ENCODE data around the gene SUPT5H.
"Not testable (repeated sequence)": the region's sequence is repeated elsewhere in the genome, so short reads cannot be mapped to it uniquely, and the experiment has no call there.

Gene SUPT5H

DNA sequence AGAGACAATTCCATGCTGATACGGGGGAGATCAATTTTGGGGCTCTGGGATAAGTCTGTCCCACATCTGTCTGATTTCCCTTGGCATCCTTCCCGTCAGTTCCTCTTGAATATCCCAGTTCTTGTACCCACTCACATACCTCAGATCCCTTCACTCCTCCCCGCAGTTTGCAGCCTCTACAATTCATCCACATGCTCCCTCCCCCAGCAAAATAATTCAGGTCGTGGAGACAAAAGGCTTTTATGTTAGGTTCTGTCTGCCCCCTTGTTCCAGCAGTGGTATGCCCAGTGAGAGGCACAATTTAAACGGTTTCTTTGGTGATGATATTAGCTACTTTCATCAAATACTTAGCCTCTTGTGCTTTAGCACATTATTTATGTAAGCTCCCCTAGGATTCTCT, 19.2 kb upstream of the SUPT5H start:
- DNase-seq, result no peak

GRCh38 chr19:39427707-39428106, 17.7 kb upstream of the SUPT5H start:
- no peak for DNase-seq

DNA sequence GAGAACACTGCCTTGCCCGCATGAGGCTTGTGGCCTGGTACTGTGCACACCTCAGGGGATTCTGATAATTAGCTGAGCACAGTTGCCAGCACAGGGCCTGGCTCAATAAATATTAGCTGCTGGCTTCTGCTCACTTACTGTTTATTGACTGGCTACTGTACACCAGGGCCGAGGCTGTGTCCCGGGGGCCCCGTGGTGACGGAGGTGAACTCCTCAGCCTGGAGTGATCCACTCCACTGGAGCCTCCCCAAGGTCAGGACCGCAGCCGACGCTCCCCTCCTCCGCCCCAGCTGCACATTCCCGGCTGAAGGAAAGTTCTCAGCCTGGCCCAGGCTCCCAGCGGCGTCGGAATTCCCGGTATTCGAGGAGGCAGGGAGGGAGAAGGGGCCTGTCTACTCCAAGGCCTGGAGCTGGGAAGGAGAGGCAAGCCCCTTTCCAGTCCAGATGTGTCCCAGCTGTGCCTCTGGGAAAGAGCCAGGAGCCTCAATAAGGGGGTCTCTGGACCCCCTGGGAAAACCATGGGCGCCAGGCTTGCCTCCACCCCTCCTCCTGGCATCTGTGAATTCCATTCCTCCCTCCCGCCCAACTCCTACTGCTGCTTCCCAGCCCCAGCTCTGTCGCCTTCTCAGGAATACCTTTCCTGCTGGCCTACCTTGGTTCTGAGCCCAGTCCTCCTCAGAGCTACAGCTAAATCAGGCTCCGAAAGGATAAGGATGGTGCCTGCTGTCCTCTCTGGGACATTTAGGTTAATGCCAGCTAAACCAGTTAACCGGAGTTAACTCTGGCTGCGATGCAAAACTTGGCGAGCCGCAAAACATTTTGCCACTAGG, 16.9 kb upstream of the SUPT5H start:
- DNase-seq, result no peak

GRCh38 chr19:39430675-39431593, 14.4 kb upstream of the SUPT5H start:
- no peak for DNase-seq

DNA sequence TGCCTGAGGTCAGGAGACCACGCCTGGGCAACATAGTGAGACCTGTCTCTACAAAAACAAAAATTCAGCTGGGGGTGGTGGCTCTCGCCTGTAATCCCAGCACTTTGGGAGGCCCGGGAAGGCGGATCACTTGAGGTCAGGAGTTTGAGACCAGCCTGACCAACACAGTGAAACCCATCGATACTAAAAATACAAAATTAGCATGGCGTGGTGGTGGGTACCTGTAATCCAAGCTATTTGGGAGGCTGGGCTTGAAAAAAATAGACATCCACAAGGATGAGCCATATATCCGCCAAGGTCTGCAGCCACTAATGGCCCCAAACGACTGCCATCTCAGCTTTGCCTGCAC, 12.7 kb upstream of the SUPT5H start:
- DNase-seq, result no peak

GRCh38 chr19:39433480-39434079, 11.8 kb upstream of the SUPT5H start:
- DNase-seq, result no peak

DNA sequence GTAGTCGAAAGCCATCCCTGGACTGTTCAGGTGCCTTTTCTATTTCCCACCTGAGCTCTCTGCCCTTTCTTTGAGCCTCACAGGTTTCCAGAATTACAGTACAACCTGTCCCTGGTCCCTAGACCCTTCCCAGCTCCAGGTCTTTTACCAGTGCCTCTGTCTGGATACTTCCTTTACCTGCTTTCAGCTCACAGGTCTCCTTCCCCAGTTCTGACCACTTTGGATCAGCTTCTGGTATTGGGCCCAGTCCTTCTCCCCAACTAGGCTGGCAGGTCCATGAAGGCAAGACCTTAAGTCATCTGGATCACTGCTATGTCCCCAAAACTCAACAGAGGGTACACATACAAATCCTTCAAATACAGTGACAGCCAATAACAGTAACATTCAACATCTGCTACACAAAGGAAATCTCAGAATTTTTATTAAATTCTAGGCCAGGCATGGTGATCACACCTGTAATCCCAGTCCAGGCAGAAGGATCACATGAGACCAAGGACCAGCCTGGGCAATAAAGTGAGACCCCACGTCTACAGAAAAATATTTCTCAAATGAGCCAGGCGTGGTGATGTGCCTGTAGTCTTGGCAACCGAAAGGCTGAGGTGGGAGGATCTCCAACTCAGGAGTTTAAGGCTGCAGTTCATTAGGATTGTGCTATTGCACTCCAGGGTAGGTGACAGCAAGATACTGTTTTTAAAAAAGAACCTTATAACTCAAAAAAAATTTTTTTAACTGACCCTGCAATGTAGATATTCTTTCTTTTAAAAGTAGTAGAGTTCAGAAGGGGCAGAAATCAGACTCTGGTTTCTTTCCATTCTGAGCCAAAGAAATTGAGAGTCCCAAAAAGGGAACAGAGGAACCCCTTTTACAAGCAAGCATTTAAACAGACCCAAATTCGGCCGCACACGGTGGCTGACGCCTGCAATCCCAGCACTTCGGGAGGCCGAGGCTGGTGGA, 11.0 kb upstream of the SUPT5H start:
- no peak for DNase-seq

- DNase-seq, result peak; percentile 98
Measured at GRCh38 chr19:39435499-39436349, 9.7 kb upstream of the SUPT5H start, which contains the start of gene RPS16. RPS16 (minus strand) TSS chr19:39435949; CDS start chr19:39435895, 54 bp downstream.

- no peak for DNase-seq
Measured at GRCh38 chr19:39436350-39436716, 9.0 kb upstream of the SUPT5H start.

- DNase-seq, result no peak
Measured at GRCh38 chr19:39438270-39438934, 7.0 kb upstream of the SUPT5H start.

- DNase-seq, result no peak
Measured at GRCh38 chr19:39444598-39445195, 685 bp upstream of the SUPT5H start.

GRCh38 chr19:39446365-39447084, 1.1 kb downstream of the SUPT5H start:
- no peak for DNase-seq

DNA sequence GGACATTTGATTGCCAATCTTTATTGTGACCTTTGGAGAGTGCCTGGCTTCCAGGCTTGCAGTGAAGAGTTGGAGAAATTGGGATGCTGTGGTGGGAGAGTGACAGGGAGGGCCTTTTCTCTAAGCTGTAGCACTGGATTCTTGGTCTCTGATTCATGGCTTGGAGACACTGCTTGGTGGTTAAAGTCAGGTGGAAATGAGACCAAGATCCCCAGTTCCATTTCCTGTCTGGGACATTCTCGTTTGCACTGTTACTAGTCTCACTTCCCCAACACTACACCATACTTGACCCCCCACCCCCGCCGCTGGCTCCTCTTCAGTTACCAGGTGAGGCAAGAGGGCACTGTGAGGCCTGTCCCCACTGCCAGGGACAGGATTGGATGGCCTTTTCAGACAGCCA, 2.9 kb downstream of the SUPT5H start:
- no peak for DNase-seq

GRCh38 chr19:39449116-39449797, 3.9 kb downstream of the SUPT5H start:
- DNase-seq, result no peak

GRCh38 chr19:39451257-39451656, 5.9 kb downstream of the SUPT5H start:
- not testable (repeated sequence) for DNase-seq

DNA sequence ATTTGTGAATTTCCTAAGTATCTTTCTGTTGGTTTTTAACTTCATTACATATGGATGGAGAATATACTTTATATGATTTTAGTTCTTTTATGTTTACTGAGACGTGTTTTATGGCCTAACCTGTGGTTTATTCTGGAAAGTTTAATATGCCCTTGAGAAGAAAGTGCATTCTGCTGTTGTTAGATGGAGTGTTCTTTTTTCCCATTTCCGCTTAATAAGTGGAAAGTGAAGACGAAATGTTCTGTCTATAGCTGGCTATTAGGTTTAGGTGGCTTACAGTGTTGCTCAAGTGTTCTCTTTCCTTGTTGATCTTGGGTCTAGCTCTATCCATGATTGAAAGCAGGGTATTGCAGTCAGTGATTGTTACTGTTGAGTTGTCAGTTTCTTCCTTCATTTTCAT, 18.0 kb downstream of the SUPT5H start:
- no peak for DNase-seq

DNA sequence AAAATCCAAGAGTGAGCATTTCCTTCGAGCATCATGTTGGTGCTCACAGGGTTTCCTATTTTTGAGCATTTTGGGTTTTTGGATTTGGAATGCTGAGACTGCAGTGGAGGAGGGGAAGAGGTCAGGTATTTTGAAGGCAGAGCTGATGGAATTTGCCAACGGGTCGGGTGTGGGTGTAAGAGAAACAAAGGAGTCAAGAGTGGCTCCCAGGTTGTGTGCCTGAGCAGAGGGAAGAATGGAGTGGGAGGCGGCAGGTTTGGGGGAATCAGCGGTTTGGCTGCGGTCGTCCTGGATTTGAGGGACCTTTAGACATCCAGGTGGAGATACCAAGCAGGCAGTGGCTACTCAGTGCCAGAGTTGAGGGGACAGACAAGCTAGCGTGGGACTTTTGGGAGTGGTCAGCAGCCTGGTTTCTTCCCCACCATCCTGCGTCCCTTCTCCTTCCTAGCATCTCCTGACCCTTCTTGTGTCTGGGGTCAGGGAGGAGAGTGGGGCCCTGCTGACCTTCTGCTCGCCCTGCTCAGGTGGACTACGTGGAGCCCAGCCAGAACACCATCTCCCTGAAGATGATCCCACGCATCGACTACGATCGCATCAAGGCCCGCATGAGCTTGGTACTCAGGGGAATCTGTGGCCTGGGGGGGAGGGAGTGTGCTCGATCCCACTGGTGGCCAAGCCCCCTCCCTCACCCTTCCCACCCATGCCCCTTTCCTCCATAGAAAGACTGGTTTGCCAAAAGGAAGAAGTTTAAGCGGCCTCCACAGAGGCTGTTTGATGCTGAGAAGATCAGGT, 20.8 kb downstream of the SUPT5H start:
- no peak for DNase-seq

- no peak for DNase-seq
Measured at GRCh38 chr19:39467941-39468340, 22.6 kb downstream of the SUPT5H start.

Measured in NCI-H2081 (cell line).